CD1c-positive myeloid dendritic cell (primary cell): ENCODE results near the gene DLAT.

ENCODE experiments used
- DNase-seq: peaks from one replicate; pipeline ENCODE4 v3.0.0-alpha.2; 2016; ENCODE audit errors: extremely low spot score

DLAT gene

GRCh38 chr11:112024773-112025678 lies at the start of gene DLAT:
TSS of gene DLAT (plus strand) at chr11:112025408. CDS start at chr11:112025473, 65 bp downstream.
- peak; percentile 89 for DNase-seq

- no peak for DNase-seq
Observed at GRCh38 chr11:111976119-111976766, 49.0 kb upstream of the DLAT start.

- DNase-seq = no peak
Observed at GRCh38 chr11:111976767-111977145, 48.5 kb upstream of the DLAT start.

- DNase-seq = peak; percentile 14
Observed at GRCh38 chr11:111977146-111978027, 47.8 kb upstream of the DLAT start.

GRCh38 chr11:111978028-111978771 lies 47.0 kb upstream of the DLAT start:
- DNase-seq = no peak

GRCh38 chr11:111980062-111980461 lies 45.1 kb upstream of the DLAT start:
- DNase-seq = no peak

GRCh38 chr11:111981270-111981669 lies 43.9 kb upstream of the DLAT start:
- DNase-seq = no peak

GRCh38 chr11:111982019-111982464 lies 43.2 kb upstream of the DLAT start:
- DNase-seq = peak; percentile 28

GRCh38 chr11:111982541-111983186 lies 42.5 kb upstream of the DLAT start:
- no peak for DNase-seq

- no peak for DNase-seq
Observed at GRCh38 chr11:111983187-111983986, 41.8 kb upstream of the DLAT start.

GRCh38 chr11:111986589-111986988 lies 38.6 kb upstream of the DLAT start:
- DNase-seq = no peak

GRCh38 chr11:111990381-111990780 lies 34.8 kb upstream of the DLAT start:
- no peak for DNase-seq

GRCh38 chr11:111992206-111992855 lies 32.9 kb upstream of the DLAT start:
- DNase-seq = no peak

- DNase-seq = no peak
Observed at GRCh38 chr11:111996129-111996528, 29.1 kb upstream of the DLAT start.

- peak; percentile 15 for DNase-seq
Observed at GRCh38 chr11:111996669-111997068, 28.5 kb upstream of the DLAT start.

GRCh38 chr11:111999111-111999510 lies 26.1 kb upstream of the DLAT start:
- DNase-seq = no peak

GRCh38 chr11:112000703-112001102 lies 24.5 kb upstream of the DLAT start:
- DNase-seq = no peak

- no peak for DNase-seq
Observed at GRCh38 chr11:112002491-112003216, 22.6 kb upstream of the DLAT start.

GRCh38 chr11:112004389-112004788 lies 20.8 kb upstream of the DLAT start:
- DNase-seq = peak; percentile 5
